Hepatocyte (in vitro differentiated cells): Measurements from ENCODE around the gene CYTL1. TPM values are rescaled to one million over a fixed set of nuclear protein-coding genes. Genes with fewer than 3 reads are reported as not detected.

Source experiments
- DNase-seq: peaks from one replicate; pipeline ENCODE4 v3.0.0-alpha.2; 2016; ENCODE audit warnings: low spot score
- H2AFZ ChIP-seq: fragments of 200-600 bp; sonication (generic); 2 replicates; pipeline ENCODE4 v1.6.0; 2016; ENCODE audit warnings: antibody characterized with exemption, mild to moderate bottlenecking
- H3K27ac ChIP-seq: fragments of 200-600 bp; sonication (generic); 2 replicates; pipeline ENCODE4 v1.5.1; 2016; ENCODE audit warnings: mild to moderate bottlenecking
- H3K27me3 ChIP-seq: fragments of 200-600 bp; sonication (generic); 2 replicates; pipeline ENCODE4 v1.6.1; 2016
- H3K36me3 ChIP-seq: fragments of 200-600 bp; sonication (generic); replicated peaks from 2 replicates; pipeline ENCODE4 v1.5.1; 2016; ENCODE audit warnings: low read depth; ENCODE audit not compliant: insufficient read depth
- H3K4me1 ChIP-seq: fragments of 200-600 bp; sonication (generic); 2 replicates; pipeline ENCODE4 v1.5.1; 2016; ENCODE audit warnings: mild to moderate bottlenecking, moderate library complexity; ENCODE audit not compliant: insufficient read depth
- H3K4me2 ChIP-seq: fragments of 200-600 bp; sonication (generic); 2 replicates; pipeline ENCODE4 v1.6.0; 2016
- H3K4me3 ChIP-seq: fragments of 200-600 bp; sonication (generic); 2 replicates; pipeline ENCODE4 v1.5.1; 2016; ENCODE audit warnings: mild to moderate bottlenecking
- H3K79me2 ChIP-seq: fragments of 200-600 bp; sonication (generic); 2 replicates; pipeline ENCODE4 v1.6.0; 2017; ENCODE audit warnings: mild to moderate bottlenecking
- H3K9me2 ChIP-seq: fragments of 200-600 bp; sonication (generic); replicated peaks from 2 replicates; pipeline ENCODE4 v1.6.0; 2017; ENCODE audit warnings: mild to moderate bottlenecking; ENCODE audit not compliant: insufficient read depth
- H3K9me3 ChIP-seq: fragments of 200-600 bp; sonication (generic); 2 replicates; pipeline ENCODE4 v1.5.1; 2016; ENCODE audit warnings: low read depth, mild to moderate bottlenecking
- H4K20me1 ChIP-seq: fragments of 200-600 bp; sonication (generic); 2 replicates; pipeline ENCODE4 v1.6.0; 2016; ENCODE audit warnings: mild to moderate bottlenecking; ENCODE audit not compliant: insufficient read depth, poor library complexity, severe bottlenecking
- CTCF ChIP-seq: fragments of 200-600 bp; sonication (generic); IDR thresholded peaks from 2 replicates; pipeline ENCODE4 v1.5.1; 2016; ENCODE audit warnings: antibody characterized with exemption, mild to moderate bottlenecking; ENCODE audit not compliant: poor library complexity
- EZH2 ChIP-seq: fragments of 200-600 bp; sonication (generic); IDR thresholded peaks from 2 replicates; pipeline ENCODE4 v1.6.1; 2016; ENCODE audit warnings: antibody characterized with exemption, mild to moderate bottlenecking, borderline replicate concordance
- EZH2phosphoT487 ChIP-seq: fragments of 200-600 bp; sonication (generic); IDR thresholded peaks from one replicate; pipeline ENCODE4 v1.6.1; 2018; ENCODE audit warnings: antibody characterized with exemption, mild to moderate bottlenecking, low read depth, moderate library complexity; ENCODE audit not compliant: unreplicated experiment, severe bottlenecking
- WGBS: methylation state at CpG from one replicate; pipeline ENCODE4 v1.1.6; 2016; ENCODE audit warnings: low lambda C conversion rate; ENCODE audit errors: missing lambda C conversion rate; 5-methylcytosine and 5-hydroxymethylcytosine counted together
- polyA plus RNA-seq: library from polyadenylated mRNA; unstranded; fragments of >200 nt; fragmentation: Nextera tagmentation; extraction: Ambion mirVana; gene quantifications from 2 replicates; pipeline ENCODE4 v1.2.1, GENCODE V29; 2016
- total RNA-seq: library from RNA; depleted of rRNA; stranded (reverse); fragments of >200 nt; gene quantifications from 2 replicates; pipeline ENCODE4 v1.2.3, GENCODE V29; 2014

The CYTL1 gene
- total and polyA plus RNA-seq, 2 experiments from 2014 or later: 37.4 to 55.4 TPM

- H3K4me3 ChIP-seq: no peak overlapping the region
- WGBS: 94% methylated on average over 4 of the region's 4 CpGs
- H3K27ac ChIP-seq: no peak overlapping the region
- no peak for DNase-seq
- H3K79me2 ChIP-seq: no peaks in the 10 kb centered on the region
- no peaks in the 10 kb centered on the region for H3K9me2 ChIP-seq
- no peaks in the 10 kb centered on the region for H3K4me1 ChIP-seq
- H3K4me2 ChIP-seq: no peak overlapping the region
- no peaks in the 10 kb centered on the region for H3K9me3 ChIP-seq
- TF ChIP-seq EZH2phosphoT487 (no peak), CTCF (no peak), EZH2 (no peak)
- no peaks in the 10 kb centered on the region for H3K27me3 ChIP-seq
- no peak overlapping the region for H2AFZ ChIP-seq
- H4K20me1 ChIP-seq: no peaks in the 10 kb centered on the region
- no peaks in the 10 kb centered on the region for H3K36me3 ChIP-seq
Observed at GRCh38 chr4:4968161-4968725, 51.0 kb downstream of the CYTL1 start.

Other genes starting within 250 kb of the CYTL1 start
- gene MSX1, start 159.8 kb downstream of the CYTL1 start, total RNA-seq: 25.4 and 25.7 TPM in 2 replicates
- 22.9 and 30.4 TPM in 2 replicates for gene MSX1, start 159.8 kb downstream of the CYTL1 start, polyA plus RNA-seq
- 1.6 and 3.9 TPM in 2 replicates for gene STK32B, start 32.0 kb upstream of the CYTL1 start, total RNA-seq
- gene STK32B, start 32.0 kb upstream of the CYTL1 start, polyA plus RNA-seq: 0.51 and 1.00 TPM in 2 replicates